AG09309 (cell line): Measurements from ENCODE around the gene ABCC11.

Experiments used
- DNase-seq: peaks from one replicate; pipeline ENCODE4 v3.0.0-alpha.2; 2010; ENCODE audit warnings: low read depth
- H3K4me3 ChIP-seq: 2 replicates; pipeline ENCODE4 v1.5.1; 2011; ENCODE audit warnings: mild to moderate bottlenecking, low read depth, low read length, moderate library complexity; ENCODE audit not compliant: control insufficient read depth
- TF ChIP-seq, protein P1 (sequence below): IDR thresholded peaks from 2 replicates; pipeline ENCODE4 v1.5.1; 2011; ENCODE audit warnings: mild to moderate bottlenecking, low read depth, low read length, inconsistent platforms; ENCODE audit not compliant: insufficient read depth, control insufficient read depth; ENCODE audit errors: missing control alignments

ABCC11 gene

DNA sequence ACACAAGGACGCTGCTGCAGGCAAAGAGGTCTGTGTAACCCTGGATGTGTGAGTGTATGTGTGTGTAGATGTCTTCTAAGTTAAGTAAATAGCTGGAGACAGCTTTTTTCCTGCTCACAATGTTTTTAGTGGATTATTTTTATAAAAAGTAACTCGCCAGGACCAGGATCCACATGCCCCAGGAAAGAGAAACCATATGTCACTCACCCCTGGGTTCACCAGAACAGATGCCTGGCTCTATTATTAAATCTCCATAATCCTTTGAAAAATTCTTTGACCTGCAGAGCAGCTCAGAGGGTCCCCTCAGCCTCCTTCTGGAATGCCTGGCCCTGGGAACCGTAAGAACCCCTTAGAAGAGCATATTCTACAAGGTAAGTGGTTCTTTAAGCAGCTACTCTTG is 109.5 kb downstream of the ABCC11 start:
- TF ChIP-seq, protein P1, sequence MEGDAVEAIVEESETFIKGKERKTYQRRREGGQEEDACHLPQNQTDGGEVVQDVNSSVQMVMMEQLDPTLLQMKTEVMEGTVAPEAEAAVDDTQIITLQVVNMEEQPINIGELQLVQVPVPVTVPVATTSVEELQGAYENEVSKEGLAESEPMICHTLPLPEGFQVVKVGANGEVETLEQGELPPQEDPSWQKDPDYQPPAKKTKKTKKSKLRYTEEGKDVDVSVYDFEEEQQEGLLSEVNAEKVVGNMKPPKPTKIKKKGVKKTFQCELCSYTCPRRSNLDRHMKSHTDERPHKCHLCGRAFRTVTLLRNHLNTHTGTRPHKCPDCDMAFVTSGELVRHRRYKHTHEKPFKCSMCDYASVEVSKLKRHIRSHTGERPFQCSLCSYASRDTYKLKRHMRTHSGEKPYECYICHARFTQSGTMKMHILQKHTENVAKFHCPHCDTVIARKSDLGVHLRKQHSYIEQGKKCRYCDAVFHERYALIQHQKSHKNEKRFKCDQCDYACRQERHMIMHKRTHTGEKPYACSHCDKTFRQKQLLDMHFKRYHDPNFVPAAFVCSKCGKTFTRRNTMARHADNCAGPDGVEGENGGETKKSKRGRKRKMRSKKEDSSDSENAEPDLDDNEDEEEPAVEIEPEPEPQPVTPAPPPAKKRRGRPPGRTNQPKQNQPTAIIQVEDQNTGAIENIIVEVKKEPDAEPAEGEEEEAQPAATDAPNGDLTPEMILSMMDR, result no peak
- DNase-seq, result no peak
- no peak overlapping the region for H3K4me3 ChIP-seq

DNA sequence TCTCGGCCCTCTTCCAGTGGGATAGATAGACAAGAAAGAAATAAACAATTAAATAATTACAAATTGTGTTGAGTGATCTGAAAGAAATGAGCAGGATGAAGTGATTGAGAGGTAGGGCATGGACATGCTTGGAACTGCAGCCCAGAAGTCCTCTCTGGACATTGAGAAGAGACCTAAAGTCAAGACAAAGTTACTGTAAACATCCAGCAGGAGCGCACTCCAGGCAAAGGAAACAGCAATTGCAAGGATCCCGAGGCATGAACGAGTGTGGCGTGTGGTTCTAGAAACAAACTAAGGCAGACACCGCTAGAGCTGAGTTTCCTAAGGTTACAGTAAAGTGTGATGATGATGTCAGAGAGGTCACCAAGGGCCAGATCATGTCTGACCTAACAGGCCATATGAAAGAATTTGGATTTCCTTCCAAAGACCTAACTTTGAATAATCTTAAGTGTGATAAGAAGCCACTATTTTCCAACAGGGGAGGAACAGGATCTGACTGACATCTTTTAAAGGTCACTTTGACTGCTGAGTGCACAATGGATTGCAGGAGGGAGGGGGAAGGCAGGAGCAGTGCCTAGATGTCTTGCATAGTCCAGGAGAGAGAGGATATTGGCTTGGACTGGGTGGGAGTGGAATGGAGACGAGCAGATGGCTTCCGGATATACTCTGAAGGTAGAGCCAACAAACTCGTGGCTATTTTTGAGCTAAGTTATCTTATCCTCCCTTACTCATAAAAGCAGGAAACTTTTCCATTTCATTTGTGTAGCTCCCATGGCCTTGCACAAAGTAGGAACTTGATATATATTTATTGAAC is 110.6 kb downstream of the ABCC11 start:
- TF ChIP-seq, protein P1, result no peak
- no peak overlapping the region for H3K4me3 ChIP-seq
- DNase-seq, result no peak

DNA sequence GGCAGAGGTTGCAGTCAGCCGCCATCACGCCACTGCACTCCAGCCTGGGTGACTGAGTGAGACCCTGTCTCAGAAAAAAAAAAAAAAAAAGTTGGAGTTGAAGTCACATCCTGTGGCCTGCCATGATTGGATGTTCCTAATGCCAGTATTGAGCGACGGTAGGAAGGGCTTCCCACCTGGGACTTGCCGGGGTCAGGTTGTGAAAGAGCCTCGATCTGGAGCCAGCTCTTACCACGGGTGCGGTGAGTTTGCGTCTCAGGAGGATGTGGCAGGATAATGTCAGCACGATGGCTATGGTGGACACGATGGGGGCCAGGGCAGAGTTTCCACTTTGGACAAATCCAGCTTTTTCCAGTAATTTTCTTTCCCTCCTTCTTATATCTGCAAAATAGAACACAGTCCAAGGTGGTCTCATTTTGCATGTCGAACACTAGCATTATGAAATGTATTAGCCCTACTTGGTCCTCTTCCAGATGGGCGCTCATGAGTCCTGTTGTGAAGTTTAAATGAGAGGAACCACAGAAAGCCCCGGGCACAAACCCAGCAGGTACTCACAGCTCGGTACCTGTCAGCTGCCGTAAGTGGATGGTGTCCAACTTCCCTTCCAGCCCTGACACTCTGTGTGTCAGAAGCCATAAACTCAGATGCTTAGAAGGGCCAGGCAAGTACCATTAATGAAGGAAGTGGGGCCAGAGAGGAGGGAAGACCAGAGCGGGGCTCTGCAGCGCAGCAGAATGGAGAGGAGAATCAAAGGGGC is 113.7 kb downstream of the ABCC11 start:
- H3K4me3 ChIP-seq, result no peak overlapping the region
- TF ChIP-seq, protein P1, result no peak
- DNase-seq, result no peak

DNA sequence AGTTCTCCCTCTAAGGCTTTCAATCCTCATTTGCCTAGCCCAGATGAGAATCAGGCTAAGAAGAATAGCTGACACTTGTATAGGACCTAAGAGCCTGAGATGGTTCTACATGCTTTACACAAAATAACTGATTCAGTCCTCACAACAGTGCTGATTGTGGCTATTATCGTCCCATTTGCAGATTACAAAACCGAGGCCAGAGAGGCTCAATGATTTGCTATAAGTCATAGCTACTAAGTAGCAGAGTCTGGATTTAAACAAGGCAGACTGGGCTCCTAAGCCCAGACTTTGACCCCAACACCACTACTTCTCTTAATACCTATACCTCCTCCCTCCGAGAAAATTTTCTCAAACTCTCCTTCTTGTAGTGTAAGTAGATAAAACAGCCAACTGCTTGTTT is 114.6 kb downstream of the ABCC11 start:
- DNase-seq, result no peak
- no peak overlapping the region for H3K4me3 ChIP-seq
- TF ChIP-seq, protein P1, result no peak

DNA sequence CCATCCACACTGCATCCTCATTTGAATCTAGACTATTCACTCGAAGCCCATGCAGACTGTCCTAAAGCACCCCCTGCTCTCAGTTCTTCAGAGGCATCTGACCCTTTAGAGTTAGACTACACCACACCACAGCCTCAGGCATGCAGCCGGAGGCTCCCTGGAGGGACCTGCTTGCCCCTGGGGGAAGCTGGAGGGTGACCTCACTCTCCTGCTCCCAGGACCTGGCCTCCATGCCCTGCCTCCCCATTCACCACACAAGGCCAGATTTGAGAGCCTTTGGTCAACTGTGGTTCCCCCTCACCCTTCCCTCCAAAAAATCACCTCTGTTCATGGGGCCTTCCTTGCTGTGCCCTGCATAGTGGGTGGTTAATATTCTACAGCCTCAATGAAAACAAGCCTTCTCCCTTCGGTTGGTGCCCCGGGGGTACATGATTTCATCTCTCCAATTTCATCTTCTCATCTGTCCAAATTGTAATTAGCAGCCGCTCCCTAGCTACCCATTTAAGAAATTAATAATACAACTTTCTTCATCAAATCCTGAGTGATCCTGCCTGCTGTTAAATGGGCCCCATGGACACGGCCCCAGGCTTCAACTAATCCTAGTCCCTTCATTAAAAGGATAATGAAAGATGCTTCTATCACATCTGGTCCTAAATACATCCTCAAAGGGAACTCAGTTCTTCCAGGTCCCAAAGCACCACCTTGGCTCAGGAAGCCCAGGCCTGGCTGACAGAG is 116.0 kb downstream of the ABCC11 start:
- DNase-seq, result no peak
- TF ChIP-seq, protein P1, result no peak
- H3K4me3 ChIP-seq, result no peak overlapping the region

DNA sequence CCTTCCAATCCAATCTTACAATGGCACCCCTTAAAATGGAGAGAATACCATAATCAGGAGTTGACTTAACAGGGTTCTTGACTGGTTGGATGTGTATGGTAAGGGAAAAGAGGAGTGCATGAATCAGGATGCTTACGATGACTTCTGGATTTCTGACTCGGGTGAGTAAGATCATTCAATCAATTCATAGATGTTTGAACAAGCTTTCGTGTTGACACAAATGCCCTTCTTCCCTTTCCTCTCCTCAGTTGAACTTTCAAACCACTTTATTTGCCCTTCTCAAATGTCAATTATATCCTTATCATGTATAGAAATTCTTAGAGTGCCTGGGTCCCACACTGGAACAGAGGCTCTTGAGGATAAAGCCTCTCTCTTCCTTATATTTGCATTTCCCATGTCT is 117.4 kb downstream of the ABCC11 start:
- TF ChIP-seq, protein P1, result no peak
- no peak for DNase-seq
- no peak overlapping the region for H3K4me3 ChIP-seq
